Endothelial cell of umbilical vein (primary cell): ENCODE data around the gene C11orf24. TPM values are rescaled to one million over a fixed set of nuclear protein-coding genes. Genes with fewer than 3 reads are reported as not detected.

Experiments used
- BruUV-seq: library from RNA; stranded (reverse); fragments of 400-500 nt; replicated peaks from 2 replicates; lab custom pipeline; 2021; lab: Mats Ljungman, UMichigan
- CTCF ChIA-PET: fragments of 300-600, 350-600 bp; sonication (Branson Sonifier 250); formaldehyde crosslinking; loops from one replicate; lab custom pipeline; 2021; ENCODE audit warnings: antibody characterized with exemption, inconsistent platforms; lab: Charles Lee
- POLR2A ChIA-PET: fragments of 300-600, 350-600 bp; sonication (Branson Sonifier 250); formaldehyde crosslinking; loops from one replicate; lab custom pipeline; 2021; ENCODE audit warnings: antibody characterized with exemption, inconsistent platforms; lab: Charles Lee
- DNase-seq: peaks from one replicate; pipeline ENCODE4 v3.0.0-alpha.2; 2011; ENCODE audit warnings: low read depth, low spot score
- FAIRE-seq: peaks from 2 replicates; lab custom pipeline; 2011; peaks lifted over from hg19 to GRCh38; lab: Jason Lieb, UNC
- H2AFZ ChIP-seq: 2 replicates; pipeline ENCODE4 v1.6.0; 2012; ENCODE audit warnings: low read depth, low read length, control low read depth, inconsistent platforms
- H3K27ac ChIP-seq: 2 replicates; pipeline ENCODE4 v1.5.1; 2011; ENCODE audit warnings: low read depth, mild to moderate bottlenecking, control low read depth, low read length, moderate library complexity; ENCODE audit not compliant: insufficient read depth
- H3K27me3 ChIP-seq, 2 experiments: 2 replicates each; pipeline versions ENCODE4 v1.6.0 to v1.6.1; 2011; ENCODE audit warnings: low read length in 2 of 2, mixed read lengths in 1 of 2; ENCODE audit not compliant: control insufficient read depth in 2 of 2, insufficient read depth in 2 of 2
- H3K36me3 ChIP-seq, 2 experiments: 2 replicates in 1 of 2; 3 replicates in 1 of 2; pipeline ENCODE4 v1.5.1; 2011; ENCODE audit warnings: low read length in 2 of 2, mild to moderate bottlenecking in 1 of 2, moderate library complexity in 1 of 2; ENCODE audit not compliant: control insufficient read depth in 2 of 2, insufficient read depth in 2 of 2; ENCODE audit errors: extremely low read depth in 1 of 2
- H3K4me1 ChIP-seq: 3 replicates; pipeline ENCODE4 v1.5.1; 2011; ENCODE audit warnings: mild to moderate bottlenecking, low read length; ENCODE audit not compliant: control insufficient read depth, insufficient read depth; ENCODE audit errors: extremely low read depth
- H3K4me2 ChIP-seq: 2 replicates; pipeline ENCODE4 v1.6.1; 2011; ENCODE audit warnings: low read length, control low read depth, mixed read lengths; ENCODE audit not compliant: insufficient read depth
- H3K4me3 ChIP-seq, 3 experiments: fragments of 200-600 bp in 1 of 3; sonication (generic), shearing (Covaris generic) in 1 of 3; replicated peaks in 1 of 3; 2 replicates each; pipeline ENCODE4 v1.5.1; 2011 to 2016; ENCODE audit warnings: control low read depth in 3 of 3, low read length in 3 of 3, mild to moderate bottlenecking in 2 of 3, inconsistent platforms in 1 of 3, low read depth in 1 of 3, moderate library complexity in 1 of 3; ENCODE audit not compliant: insufficient read depth in 1 of 3
- H3K79me2 ChIP-seq: 2 replicates; pipeline ENCODE4 v1.6.0; 2012; ENCODE audit warnings: low read length, inconsistent platforms; ENCODE audit not compliant: control insufficient read depth, insufficient read depth
- H3K9ac ChIP-seq: replicated peaks from 2 replicates; pipeline ENCODE3; 2011; ENCODE audit warnings: low read length, control low read depth; ENCODE audit not compliant: insufficient read depth; ENCODE audit errors: extremely low read depth
- H3K9me1 ChIP-seq: replicated peaks from 3 replicates; pipeline ENCODE4 v1.6.0; 2011; ENCODE audit warnings: mild to moderate bottlenecking, low read length; ENCODE audit not compliant: control insufficient read depth, insufficient read depth; ENCODE audit errors: extremely low read depth
- H3K9me3 ChIP-seq: replicated peaks from 2 replicates; pipeline ENCODE4 v1.5.1; 2012; ENCODE audit warnings: low read length, inconsistent platforms; ENCODE audit not compliant: control insufficient read depth, insufficient read depth
- H4K20me1 ChIP-seq: replicated peaks from 2 replicates; pipeline ENCODE3; 2011; ENCODE audit warnings: mild to moderate bottlenecking, low read length; ENCODE audit not compliant: control insufficient read depth, insufficient read depth; ENCODE audit errors: extremely low read depth
- CTCF ChIP-seq, 2 donors: IDR thresholded peaks; 1 replicate in 1 of 2; 2 replicates in 1 of 2; pipeline ENCODE4 v1.5.1; 2011; ENCODE audit warnings: low read length in 2 of 2, mild to moderate bottlenecking in 2 of 2, moderate library complexity in 2 of 2, control low read depth in 1 of 2, inconsistent platforms in 1 of 2, low read depth in 1 of 2; ENCODE audit not compliant: insufficient read depth in 1 of 2; ENCODE audit errors: extremely low read depth in 1 of 2
- EZH2 ChIP-seq: IDR thresholded peaks from 2 replicates; pipeline ENCODE4 v1.6.1; 2012; ENCODE audit warnings: borderline replicate concordance, low read depth, mild to moderate bottlenecking, moderate library complexity, low read length, inconsistent platforms; ENCODE audit not compliant: severe bottlenecking
- FOS ChIP-seq: IDR thresholded peaks from 2 replicates; pipeline ENCODE4 v1.6.1; 2011; ENCODE audit warnings: mild to moderate bottlenecking, low read length, moderate library complexity, borderline replicate concordance; ENCODE audit not compliant: insufficient read depth
- GATA2 ChIP-seq: IDR thresholded peaks from 2 replicates; pipeline ENCODE4 v1.7.0; 2011; ENCODE audit warnings: low read depth, mild to moderate bottlenecking, moderate library complexity, mixed read lengths, low read length; ENCODE audit not compliant: insufficient read length, insufficient read depth
- JUN ChIP-seq: IDR thresholded peaks from 2 replicates; pipeline ENCODE4 v1.6.1; 2011; ENCODE audit warnings: borderline replicate concordance, low read depth; ENCODE audit not compliant: insufficient read length, insufficient read depth
- MAX ChIP-seq: IDR thresholded peaks from 2 replicates; pipeline ENCODE4 v1.6.1; 2011; ENCODE audit not compliant: insufficient read depth, insufficient read length
- MYC ChIP-seq: IDR thresholded peaks from one replicate; pipeline ENCODE4 v1.6.1; 2011; ENCODE audit warnings: mild to moderate bottlenecking, low read depth, low read length
- POLR2A ChIP-seq: IDR thresholded peaks from 2 replicates; pipeline ENCODE4 v1.6.1; 2012; ENCODE audit warnings: low read depth, mild to moderate bottlenecking, control low read depth, low read length
- POLR2AphosphoS5 ChIP-seq: IDR thresholded peaks from 2 replicates; pipeline ENCODE4 v1.6.1; 2012; ENCODE audit warnings: low read depth, mild to moderate bottlenecking, control low read depth, low read length, moderate library complexity; ENCODE audit not compliant: insufficient read depth
- dilution Hi-C: fragments of 300-500 bp; cut with MboI; formaldehyde crosslinking; loops from one replicate; pipeline ENCODE4 v1.15.0; 2019; ENCODE audit warnings: low sequenced_read_pairs; ENCODE audit not compliant: extremely low pct_ligation_motif_present
- intact Hi-C: fragments of 100-400 bp; cut with micrococcal nuclease; formaldehyde crosslinking; loops from one replicate; pipeline ENCODE4 v1.10.0; 2022
- polyA plus RNA-seq, 4 experiments: library from polyadenylated mRNA; depleted of rRNA in 3 of 4; stranded (reverse) in 3 of 4; unstranded in 1 of 4; fragments of >200 nt; gene quantifications; 2 replicates each; pipeline versions ENCODE4 v1.2.1 to v1.2.3, GENCODE V29; 2011 to 2012; ENCODE audit warnings: missing spikeins in 1 of 4
- total RNA-seq: library from RNA; stranded (reverse); gene quantifications from 2 replicates; pipeline ENCODE4 v1.2.3, GENCODE V29; 2021

The C11orf24 gene
- total and polyA plus RNA-seq, 2 donors (not counting 3 experiments of a cell fraction or from before 2014, with no cell fraction given) = 26.4 to 34.1 TPM

- no peak for FAIRE-seq
- Histone ChIP-seq H4K20me1 (no peaks in the 10 kb centered on the region), H3K9me3 (no peaks in the 10 kb centered on the region), H3K79me2 (peaks cover 4% of the 10 kb centered on the region), H3K9ac (no peak overlapping the region), H3K27ac (no peak overlapping the region), H3K27me3 (no peaks in the 10 kb centered on the region), H2AFZ (no peak overlapping the region), H3K4me2 (no peak overlapping the region), H3K9me1 (no peaks in the 10 kb centered on the region), H3K4me3 (no peak overlapping the region), H3K4me1 (peaks cover 6% of the 10 kb centered on the region), H3K36me3 (peaks cover 0 to 17% of the 10 kb centered on the region in 2 experiments)
- intact Hi-C loops = no loop called here
- ChIA-PET CTCF (interaction anchor here (1.6 to 2.9 kb wide), 2 partner anchors 9 to 32 kb away, joined by 5 to 11 read pairs; no protein-coding TSS in a partner anchor), POLR2A (no interaction called here)
- TF ChIP-seq MAX (no peak), GATA2 (no peak), MYC (no peak), POLR2A (no peak), JUN (no peak), POLR2AphosphoS5 (no peak), CTCF (IDR thresholded peaks at IDR 0.05; ENCODE audit: extremely low read depth in 1 of 2, insufficient read depth in 1 of 2, low read depth in 1 of 2, low read length in 2 of 2) (no peak), EZH2 (no peak), FOS (no peak)
- DNase-seq = no peak
- dilution Hi-C loops = no loop called here
- BruUV-seq = no TSS peak
Measured at GRCh38 chr11:68266121-68266891, 5.5 kb downstream of the C11orf24 start.
